Measurements from ENCODE around the gene TRIM65.
A peak's percentile ranks its signal among the peaks of the same experiment; 100 is the strongest.
"Not testable (repeated sequence)": the region's sequence is repeated elsewhere in the genome, so short reads cannot be mapped to it uniquely, and the experiment has no call there.

TRIM65 gene

DNA sequence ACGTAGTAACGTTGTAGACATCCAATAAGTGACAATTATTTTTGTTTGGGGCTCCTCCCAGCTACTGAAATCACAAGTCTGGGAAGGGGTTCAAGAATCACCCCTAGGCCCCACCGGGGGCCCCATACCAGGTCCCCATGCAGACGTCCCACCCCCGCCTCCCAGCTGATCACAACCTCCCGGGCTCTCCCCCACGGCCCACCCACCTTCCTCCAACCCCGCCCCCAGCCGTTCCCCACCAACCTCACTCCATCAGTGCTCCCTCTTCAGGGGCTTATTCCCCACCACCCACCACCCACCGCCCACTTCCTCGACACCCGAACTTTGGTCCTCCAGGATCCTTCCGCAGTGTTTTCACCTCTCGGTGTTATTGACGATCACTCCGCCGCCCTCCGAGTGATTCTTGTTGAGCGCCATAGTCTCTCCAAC, 41.9 kb downstream of the TRIM65 start:
- no peak for DNase-seq (ENCODE audit: low read depth in 2 of 3, low spot score in 2 of 3)

DNA sequence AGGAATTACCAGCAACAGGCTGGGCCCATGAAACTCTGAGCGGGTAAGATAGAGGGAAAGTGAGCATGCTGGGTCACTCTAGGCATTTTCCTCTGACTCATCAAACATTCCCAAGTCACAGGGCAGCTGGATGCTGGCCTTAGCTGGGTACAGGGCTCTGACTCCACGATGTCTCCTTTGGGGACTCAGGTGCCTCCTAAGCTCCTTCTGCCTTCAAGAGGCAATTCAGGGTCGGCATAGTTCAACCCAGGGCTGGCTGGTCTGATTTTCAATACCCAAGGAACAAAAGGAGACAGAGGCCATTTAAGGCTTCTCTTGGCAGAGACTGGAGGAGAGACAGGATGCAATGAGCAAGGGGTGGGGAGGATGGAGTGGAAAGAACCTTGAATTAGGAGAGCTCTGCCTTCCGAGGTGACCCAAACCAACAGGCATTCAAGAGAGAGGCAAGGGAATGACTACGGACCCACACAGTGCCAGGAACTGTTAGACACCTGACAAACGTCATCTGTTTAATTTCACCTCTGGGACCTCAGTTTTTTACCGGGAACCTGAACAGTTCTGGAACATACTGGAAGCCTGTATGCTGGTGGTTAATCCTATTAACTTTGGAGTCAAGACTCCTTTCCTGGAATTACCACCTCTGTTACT, 42.5 kb downstream of the TRIM65 start:
- no peak for DNase-seq (ENCODE audit: low read depth in 2 of 3, low spot score in 2 of 3)

DNA sequence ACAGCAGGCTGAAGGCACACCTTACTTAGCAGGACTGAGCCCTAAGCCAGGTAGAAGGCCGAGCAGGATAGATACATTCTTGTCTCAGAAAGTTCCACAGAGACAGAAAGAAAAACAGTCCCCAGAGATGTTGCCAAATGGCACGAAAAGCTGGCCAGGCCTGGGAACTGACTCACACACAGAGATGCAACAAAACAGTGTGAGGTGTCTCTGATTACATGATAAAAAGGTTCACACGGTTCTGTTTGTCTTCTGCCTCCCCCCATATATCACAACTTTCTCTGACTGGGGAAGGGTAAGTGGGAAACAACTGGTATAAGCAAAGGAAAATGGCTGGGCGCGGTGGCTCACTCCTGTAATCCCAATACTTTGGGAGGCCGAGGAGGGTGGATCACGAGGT, 43.3 kb downstream of the TRIM65 start:
- DNase-seq (ENCODE audit: low read depth in 2 of 3, low spot score in 2 of 3), result no peak

- DNase-seq (ENCODE audit: low read depth in 2 of 3, low spot score in 2 of 3), result not testable (repeated sequence)
Measured at GRCh38 chr17:75851693-75851991, 45.1 kb downstream of the TRIM65 start.

- no peak for DNase-seq (ENCODE audit: low read depth in 2 of 3, low spot score in 2 of 3)
Measured at GRCh38 chr17:75850928-75851692, 45.6 kb downstream of the TRIM65 start.

DNA sequence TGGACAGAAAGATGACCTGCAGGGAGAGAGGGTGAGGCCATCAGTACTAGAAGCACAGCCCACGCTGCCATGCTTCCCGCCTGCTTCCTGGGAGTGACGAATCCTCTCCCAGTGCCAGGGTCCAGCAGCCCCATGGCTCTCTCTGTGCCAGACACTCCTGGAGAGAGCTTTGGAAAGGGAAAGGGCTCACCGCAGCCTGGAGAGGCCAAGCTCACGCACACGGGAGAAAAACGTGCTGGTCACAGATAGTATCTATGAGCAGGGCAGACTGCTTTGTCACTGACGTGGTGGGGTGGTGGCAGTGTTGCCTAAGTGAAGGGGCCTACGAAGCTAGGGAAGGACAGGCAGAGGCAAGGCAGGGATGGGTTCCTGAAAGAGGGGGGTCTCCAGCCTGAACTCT, 47.0 kb downstream of the TRIM65 start:
- no peak for DNase-seq (ENCODE audit: low read depth in 2 of 3, low spot score in 2 of 3)

- no peak for DNase-seq (ENCODE audit: low read depth in 2 of 3, low spot score in 2 of 3)
Measured at GRCh38 chr17:75849279-75849646, 47.5 kb downstream of the TRIM65 start.

DNA sequence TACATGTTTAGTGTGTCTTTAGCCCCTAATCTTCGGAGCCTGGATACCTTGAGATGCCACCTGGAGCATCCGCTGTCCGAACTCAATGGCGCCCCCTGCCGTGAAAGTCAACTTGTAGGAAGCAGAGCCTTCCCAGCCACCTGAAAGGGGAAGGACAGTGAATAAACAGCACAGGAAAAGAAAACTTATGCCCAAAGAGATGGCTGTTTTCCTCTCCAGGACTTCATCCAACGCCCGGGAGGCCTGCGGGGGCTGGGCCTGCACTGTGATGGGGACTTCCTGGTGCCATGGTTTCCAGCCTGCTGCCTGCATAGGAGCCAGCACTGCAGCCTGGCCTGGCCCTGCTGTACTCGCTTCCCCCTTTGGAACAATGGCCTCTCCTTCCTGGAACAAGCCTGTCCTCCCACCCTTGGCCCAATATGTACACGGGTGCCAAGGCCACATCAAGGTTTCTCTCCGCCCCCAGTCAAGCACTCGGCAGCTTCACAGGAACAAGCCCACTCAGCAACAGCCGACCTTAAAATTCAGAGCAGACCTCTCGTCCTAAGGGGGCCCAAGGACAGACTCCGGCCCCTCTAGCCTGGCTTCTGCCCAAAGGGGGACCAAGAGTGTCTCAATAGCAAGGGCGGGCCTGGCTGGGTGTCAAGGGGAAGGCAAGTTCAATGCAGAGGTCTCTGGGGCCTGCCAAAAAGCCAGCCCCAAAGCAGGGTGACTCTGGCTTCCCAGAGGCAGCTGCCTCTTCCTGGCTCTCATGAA, 48.0 kb downstream of the TRIM65 start:
- DNase-seq (ENCODE audit: low read depth in 2 of 3, low spot score in 2 of 3), result peak in 2 of 3 experiments; percentile 75 to 88

DNA sequence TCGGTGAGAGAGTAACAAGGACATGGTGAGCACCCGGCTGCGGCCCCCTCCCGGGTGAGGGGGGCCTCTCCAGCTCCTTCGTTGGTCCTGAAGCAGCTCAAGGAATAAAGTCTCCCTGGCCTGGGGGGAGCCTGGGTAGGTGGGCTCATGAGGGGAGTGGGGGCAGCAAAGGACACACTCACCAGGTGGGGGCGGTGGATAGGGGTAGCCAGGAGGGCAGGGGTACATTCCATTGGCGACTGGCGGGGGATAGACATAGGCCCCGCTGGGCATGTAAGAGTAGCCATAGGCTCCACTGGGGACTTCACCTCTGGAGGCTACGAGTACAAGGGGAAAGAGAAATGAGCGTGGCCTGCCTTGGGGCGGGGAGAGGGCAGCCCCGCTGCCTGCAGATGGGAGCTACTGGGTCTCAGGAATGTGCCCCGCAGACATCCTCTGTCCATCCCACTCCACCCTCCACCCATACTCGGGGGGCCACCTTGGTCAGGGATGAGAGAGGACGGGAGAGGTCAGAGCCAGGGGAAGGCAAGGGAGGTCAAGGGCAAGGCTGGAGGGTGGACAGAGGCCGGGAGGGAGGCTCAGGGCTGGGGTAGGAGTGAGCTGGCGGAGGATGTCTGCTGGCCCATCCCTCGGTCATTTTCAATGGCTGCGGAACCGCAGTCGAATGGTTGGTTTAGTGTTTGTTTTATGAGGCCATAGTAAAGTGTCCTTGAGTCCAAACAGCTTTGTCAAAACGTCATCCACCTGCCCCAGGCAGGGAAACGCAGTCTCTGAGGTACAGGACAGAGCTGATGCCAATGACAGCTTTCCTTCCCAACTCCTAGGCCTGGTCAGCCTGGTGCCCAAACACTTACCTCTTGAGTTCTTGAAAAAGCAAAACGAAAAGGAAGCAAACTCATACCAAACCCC, 48.9 kb downstream of the TRIM65 start:
- no peak for DNase-seq (ENCODE audit: low read depth in 2 of 3, low spot score in 2 of 3)

- DNase-seq (ENCODE audit: low read depth in 2 of 3, low spot score in 2 of 3), result no peak
Measured at GRCh38 chr17:75846692-75847613, 49.8 kb downstream of the TRIM65 start.

DNA sequence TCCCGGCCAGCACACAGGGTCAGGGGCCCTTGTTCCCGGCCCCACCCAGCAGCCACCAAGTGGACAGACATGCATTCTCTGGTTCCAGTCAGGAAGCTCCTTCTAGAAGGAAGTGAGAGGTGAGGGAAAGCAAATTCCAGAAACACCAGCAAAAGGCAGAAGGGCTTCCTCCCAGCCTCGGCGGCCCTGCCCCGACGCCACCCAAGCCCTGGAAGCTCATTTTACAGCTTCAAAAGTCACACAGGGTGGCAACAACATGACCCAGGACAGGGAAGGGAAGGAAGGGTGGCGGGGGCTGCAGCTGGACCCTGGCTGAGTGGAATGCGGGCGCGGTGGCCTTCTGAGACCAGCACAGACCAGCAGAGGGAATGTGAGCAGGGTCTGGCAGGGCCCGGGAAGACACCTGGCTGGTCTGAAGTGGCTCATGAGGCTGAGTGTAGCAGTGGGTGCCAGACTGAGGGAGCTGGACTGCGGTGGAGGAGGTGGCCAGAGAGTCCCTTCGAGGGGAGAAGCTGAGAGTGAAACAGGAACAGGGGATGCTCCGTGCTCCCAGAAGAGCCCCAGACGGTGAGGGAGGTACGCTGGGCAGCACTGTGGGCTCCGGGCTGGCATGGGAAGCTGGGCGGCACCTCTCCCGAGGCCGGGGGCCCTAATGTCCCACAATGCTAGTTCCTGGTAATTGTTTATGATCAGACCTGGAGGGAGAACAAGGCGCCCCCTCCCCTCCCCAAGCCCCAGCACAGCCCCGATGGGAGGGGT, 50.6 kb downstream of the TRIM65 start:
- no peak for DNase-seq (ENCODE audit: low read depth in 2 of 3, low spot score in 2 of 3)

DNA sequence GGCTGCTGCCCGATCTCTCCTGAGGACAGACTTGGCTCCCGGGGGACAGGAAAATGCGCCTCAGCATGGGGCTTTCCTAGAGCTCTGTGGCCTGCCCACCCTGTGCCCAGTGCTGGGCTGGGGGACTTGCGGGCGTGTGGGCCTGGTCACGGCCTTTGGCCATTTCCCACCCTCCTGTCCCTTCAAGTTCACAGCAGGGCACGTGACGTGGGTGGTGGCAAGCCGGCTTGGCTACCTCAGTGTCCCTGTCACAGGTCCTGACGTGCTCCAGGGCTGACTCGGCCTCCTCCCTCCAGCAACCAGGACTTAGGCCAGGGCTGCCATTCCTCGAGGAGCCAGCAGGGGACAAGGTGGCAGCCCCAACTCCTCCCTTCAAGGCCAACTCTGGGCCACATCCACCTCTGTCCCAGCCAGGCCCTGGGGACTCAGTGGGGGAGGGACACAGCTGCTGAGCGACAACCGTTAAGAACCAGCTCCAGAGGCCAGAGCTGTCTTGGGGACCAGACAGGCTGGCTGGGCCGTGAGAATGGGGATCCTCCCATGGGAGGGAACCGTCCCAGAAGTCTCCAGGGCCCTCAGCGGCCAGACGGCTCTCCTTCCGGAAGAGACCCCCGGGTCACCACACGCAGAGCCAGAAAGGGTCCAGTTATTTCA, 51.6 kb downstream of the TRIM65 start:
- peak in 1 of 3 experiments; percentile 37 for DNase-seq (ENCODE audit: low read depth in 2 of 3, low spot score in 2 of 3)

- no peak for DNase-seq (ENCODE audit: low read depth in 2 of 3, low spot score in 2 of 3)
Measured at GRCh38 chr17:75844530-75845057, 52.2 kb downstream of the TRIM65 start.

DNA sequence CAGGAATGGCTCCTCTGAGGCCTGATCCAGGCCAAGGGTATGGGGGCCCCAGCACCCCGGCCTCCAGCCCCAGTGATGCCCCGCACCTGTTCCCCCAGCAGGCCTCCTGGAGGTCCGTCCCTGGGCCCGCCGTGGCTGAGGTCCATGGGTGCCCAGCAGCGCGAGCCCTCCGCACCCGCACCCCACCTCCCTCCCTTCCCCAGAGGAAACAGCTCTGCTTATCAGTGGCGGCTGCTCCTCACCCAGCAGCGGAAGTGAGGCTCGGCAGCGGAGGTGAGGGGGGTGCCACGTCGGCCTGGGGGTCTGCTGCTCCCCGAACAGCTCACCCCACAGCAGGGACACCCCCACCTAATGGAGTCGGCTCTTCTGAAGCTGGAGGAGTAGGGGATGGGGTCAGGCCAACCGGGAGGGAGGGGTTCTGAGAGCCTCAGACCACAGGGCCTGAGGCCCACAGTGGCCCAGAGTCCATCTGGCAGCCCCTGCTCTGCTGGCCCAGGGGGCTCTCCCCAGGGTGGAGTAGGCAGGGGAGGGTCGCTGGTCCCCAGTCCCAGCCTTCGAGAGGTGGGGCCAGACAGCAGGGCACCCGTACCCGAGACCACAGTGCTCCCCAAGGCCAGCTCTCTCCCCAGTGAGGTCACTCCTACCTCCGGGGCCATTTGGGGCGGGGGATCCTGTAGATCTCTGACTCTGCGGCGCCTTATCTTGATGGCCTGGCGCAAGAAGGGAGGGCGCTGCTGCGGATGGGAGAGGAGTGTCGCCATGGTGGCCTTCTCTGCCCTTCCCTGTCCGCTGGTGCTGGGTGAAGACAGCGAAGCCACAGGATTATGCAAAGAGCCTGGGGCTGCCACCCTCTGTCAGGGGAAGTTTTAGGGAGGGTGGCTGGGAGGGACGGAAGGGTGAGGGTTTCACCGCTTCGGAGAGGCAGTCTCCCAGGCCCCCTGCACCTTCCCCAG, 52.9 kb downstream of the TRIM65 start, which contains the start of gene UNC13D:
Gene UNC13D, minus strand, starts transcription at position 828 of the 953 bp plus-strand sequence. Its CDS starts 67 bp downstream, at position 761.
- DNase-seq (ENCODE audit: low read depth in 2 of 3, low spot score in 2 of 3), result no peak

- no peak for DNase-seq (ENCODE audit: low read depth in 2 of 3, low spot score in 2 of 3)
Measured at GRCh38 chr17:75842963-75843576, 53.7 kb downstream of the TRIM65 start.

GRCh38 chr17:75842411-75842810, 54.3 kb downstream of the TRIM65 start:
- no peak for DNase-seq (ENCODE audit: low read depth in 2 of 3, low spot score in 2 of 3)

DNA sequence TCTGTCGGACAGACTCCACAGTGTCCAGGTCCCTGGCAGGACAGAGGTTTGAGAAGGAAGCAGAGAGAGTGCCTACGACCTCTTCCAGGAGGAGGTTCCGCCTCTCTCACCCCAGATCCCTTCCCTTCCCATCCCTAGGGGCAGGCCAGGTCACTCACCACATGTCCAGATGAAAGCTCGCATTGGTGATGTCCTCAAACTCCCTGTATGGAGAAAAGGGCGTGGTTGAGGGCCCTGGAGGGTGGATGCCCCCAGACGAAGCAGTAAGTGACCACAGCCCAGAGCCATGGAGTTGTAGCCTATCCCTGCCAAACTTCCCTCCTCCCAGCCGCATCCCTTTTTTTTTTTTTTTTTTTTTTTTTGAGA, 56.0 kb downstream of the TRIM65 start:
- DNase-seq (ENCODE audit: low read depth in 2 of 3, low spot score in 2 of 3), result no peak

All from activated CD8-positive, alpha-beta memory T cell treated with anti-CD3 and anti-CD28 coated beads for 48 hours (primary cell).